Glutamatergic neuron (in vitro differentiated cells): ENCODE measurements around the gene KDM3A. TPM values are rescaled to one million over a fixed set of nuclear protein-coding genes. Genes with fewer than 3 reads are reported as not detected.

Experiments used
- DNase-seq: peaks from one replicate; pipeline ENCODE4 v3.0.0; 2022
- H3K27ac Mint-ChIP-seq: one replicate; pipeline ENCODE4 v1.8.0; 2020; ENCODE audit warnings: mild to moderate bottlenecking, mixed read lengths, inconsistent platforms; ENCODE audit not compliant: unreplicated experiment
- H3K27me3 Mint-ChIP-seq: one replicate; pipeline ENCODE4 v1.8.0; 2020; ENCODE audit warnings: mild to moderate bottlenecking, moderate library complexity, mixed read lengths, inconsistent platforms; ENCODE audit not compliant: unreplicated experiment
- H3K36me3 Mint-ChIP-seq: one replicate; pipeline ENCODE4 v1.8.0; 2020; ENCODE audit warnings: mild to moderate bottlenecking, mixed read lengths, inconsistent platforms; ENCODE audit not compliant: unreplicated experiment
- H3K4me1 Mint-ChIP-seq: one replicate; pipeline ENCODE4 v1.8.0; 2020; ENCODE audit warnings: mild to moderate bottlenecking, low read depth, mixed read lengths, inconsistent platforms; ENCODE audit not compliant: unreplicated experiment
- H3K4me3 Mint-ChIP-seq: one replicate; pipeline ENCODE4 v1.8.0; 2020; ENCODE audit warnings: mild to moderate bottlenecking, mixed read lengths, inconsistent platforms; ENCODE audit not compliant: unreplicated experiment
- H3K9me3 Mint-ChIP-seq: one replicate; pipeline ENCODE4 v1.8.0; 2020; ENCODE audit warnings: mild to moderate bottlenecking, moderate library complexity, mixed read lengths, inconsistent platforms; ENCODE audit not compliant: unreplicated experiment
- CTCF ChIP-seq: fragments of 200-600 bp; sonication (generic); IDR thresholded peaks from one replicate; pipeline ENCODE4 v1.5.0; 2021; ENCODE audit not compliant: partially characterized antibody, unreplicated experiment
- total RNA-seq: library from RNA; stranded (reverse); fragmentation: NEBNext Ultra II Directional; extraction: Animal tissue kit (Norgen Biotek cat#: 25700); gene quantifications from one replicate; pipeline ENCODE4 v1.2.1, GENCODE V29; 2021; ENCODE audit not compliant: unreplicated experiment

KDM3A gene
- total RNA-seq, 1 donor from 2014 or later, result 80.3 TPM

- Mint-ChIP-seq H3K4me3 (no peak overlapping the region), H3K4me1 (no peaks in the 10 kb centered on the region), H3K27ac (no peak overlapping the region), H3K9me3 (no peaks in the 10 kb centered on the region), H3K36me3 (peaks cover 32% of the 10 kb centered on the region), H3K27me3 (peaks cover 3% of the 10 kb centered on the region)
- DNase-seq, result no peak
- TF ChIP-seq CTCF, result no peak
Measured at GRCh38 chr2:86434290-86434689, 6.9 kb upstream of the KDM3A start.

GRCh38 chr2:86435531-86435930 lies 5.6 kb upstream of the KDM3A start:
- Mint-ChIP-seq H3K27ac (no peak overlapping the region), H3K36me3 (peaks cover 34% of the 10 kb centered on the region), H3K9me3 (peaks cover 6% of the 10 kb centered on the region), H3K4me1 (no peaks in the 10 kb centered on the region), H3K4me3 (no peak overlapping the region), H3K27me3 (peaks cover 5% of the 10 kb centered on the region)
- no peak for TF ChIP-seq CTCF
- DNase-seq, result no peak

- Mint-ChIP-seq H3K27me3 (peaks cover 12% of the 10 kb centered on the region), H3K27ac (no peak overlapping the region), H3K9me3 (peaks cover 12% of the 10 kb centered on the region), H3K4me1 (no peaks in the 10 kb centered on the region), H3K4me3 (no peak overlapping the region), H3K36me3 (peaks cover 34% of the 10 kb centered on the region)
- no peak for TF ChIP-seq CTCF
- DNase-seq, result no peak
Measured at GRCh38 chr2:86436328-86436727, 4.8 kb upstream of the KDM3A start.

- TF ChIP-seq CTCF, result no peak
- Mint-ChIP-seq H3K9me3 (peaks cover 20% of the 10 kb centered on the region), H3K36me3 (peaks cover 34% of the 10 kb centered on the region), H3K27me3 (peaks cover 12% of the 10 kb centered on the region), H3K4me3 (peak overlapping the region; percentile 89), H3K4me1 (peaks cover 16% of the 10 kb centered on the region), H3K27ac (peak overlapping the region; percentile 100)
- no peak for DNase-seq
Measured at GRCh38 chr2:86439879-86440630, 1.1 kb upstream of the KDM3A start.

- peaks cover 11% of the 10 kb centered on the region for H3K27me3 Mint-ChIP-seq
- peaks cover 20% of the 10 kb centered on the region for H3K9me3 Mint-ChIP-seq
- DNase-seq, result no peak
- no peak for TF ChIP-seq CTCF
- H3K4me3 Mint-ChIP-seq, result peak overlapping the region; percentile 89
- H3K4me1 Mint-ChIP-seq, result peaks cover 19% of the 10 kb centered on the region
- H3K36me3 Mint-ChIP-seq, result peaks cover 32% of the 10 kb centered on the region
- H3K27ac Mint-ChIP-seq, result peak overlapping the region; percentile 100
Measured at GRCh38 chr2:86441392-86441881, 266 bp downstream of the KDM3A start.
